K562 (cell line): ENCODE measurements around the gene RFESD. TPM values are rescaled to one million over a fixed set of nuclear protein-coding genes. Genes with fewer than 3 reads are reported as not detected.
A peak's percentile ranks its signal among the peaks of the same experiment; 100 is the strongest.

Experiments used
- BHLHE40 ChIP-seq: IDR thresholded peaks from 2 replicates; pipeline ENCODE4 v1.6.1; 2011; ENCODE audit warnings: low read length, improper control_type of control experiment
- BRF1 ChIP-seq: IDR thresholded peaks from 3 replicates; pipeline ENCODE4 v1.6.1; 2011; ENCODE audit warnings: borderline replicate concordance, mild to moderate bottlenecking; ENCODE audit not compliant: insufficient read length; ENCODE audit errors: extremely low read depth
- CREM ChIP-seq: IDR thresholded peaks from 2 replicates; pipeline ENCODE4 v1.6.1; 2014; ENCODE audit warnings: antibody characterized with exemption, low read depth
- polyA plus RNA-seq, 8 experiments: library from polyadenylated mRNA; depleted of rRNA in 4 of 8; stranded (reverse) in 5 of 8; unstranded in 3 of 8; fragments of >200 nt; fragmentation: Nextera tagmentation in 2 of 8; fragmentation: Illumina TruSeq in 1 of 8; extraction: Ambion mirVana in 2 of 8; extraction: Trizol in 1 of 8; gene quantifications; 2 replicates each; pipeline versions ENCODE4 v1.2.1 to v1.2.3, GENCODE V29; 2011 to 2014; ENCODE audit warnings: inconsistent platforms in 1 of 8, missing spikeins in 1 of 8
- total RNA-seq, 7 experiments: library from RNA; depleted of rRNA in 6 of 7; stranded (reverse); fragments of >200 nt in 6 of 7; fragmentation: Illumina TruSeq in 2 of 7; extraction: Trizol in 2 of 7; gene quantifications; 2 replicates each; pipeline versions ENCODE4 v1.2.1 to v1.2.3, GENCODE V29; 2011 to 2021; ENCODE audit warnings: low replicate concordance in 1 of 7
- TF ChIP-seq, protein P1 (sequence below): fragments of 450-650 bp; IDR thresholded peaks from 2 replicates; pipeline ENCODE4 v1.6.1; 2016; ENCODE audit warnings: mild to moderate bottlenecking, moderate library complexity
- TF ChIP-seq, protein P2 (sequence below): fragments of 250-450 bp; sonication (Bioruptor Pico); IDR thresholded peaks from 2 replicates; pipeline ENCODE4 v1.5.0; 2021; ENCODE audit warnings: mild to moderate bottlenecking, moderate library complexity
- TF ChIP-seq, protein P3 (sequence below): fragments of 450-650 bp; IDR thresholded peaks from 2 replicates; pipeline ENCODE4 v1.6.1; 2017; ENCODE audit warnings: antibody characterized with exemption, mild to moderate bottlenecking

The RFESD gene
- total and polyA plus RNA-seq, 9 of the 15 experiments (the other 6 are each of a cell fraction or from before 2014, with no cell fraction given), result 62.3 to 600 (median 140) TPM

DNA sequence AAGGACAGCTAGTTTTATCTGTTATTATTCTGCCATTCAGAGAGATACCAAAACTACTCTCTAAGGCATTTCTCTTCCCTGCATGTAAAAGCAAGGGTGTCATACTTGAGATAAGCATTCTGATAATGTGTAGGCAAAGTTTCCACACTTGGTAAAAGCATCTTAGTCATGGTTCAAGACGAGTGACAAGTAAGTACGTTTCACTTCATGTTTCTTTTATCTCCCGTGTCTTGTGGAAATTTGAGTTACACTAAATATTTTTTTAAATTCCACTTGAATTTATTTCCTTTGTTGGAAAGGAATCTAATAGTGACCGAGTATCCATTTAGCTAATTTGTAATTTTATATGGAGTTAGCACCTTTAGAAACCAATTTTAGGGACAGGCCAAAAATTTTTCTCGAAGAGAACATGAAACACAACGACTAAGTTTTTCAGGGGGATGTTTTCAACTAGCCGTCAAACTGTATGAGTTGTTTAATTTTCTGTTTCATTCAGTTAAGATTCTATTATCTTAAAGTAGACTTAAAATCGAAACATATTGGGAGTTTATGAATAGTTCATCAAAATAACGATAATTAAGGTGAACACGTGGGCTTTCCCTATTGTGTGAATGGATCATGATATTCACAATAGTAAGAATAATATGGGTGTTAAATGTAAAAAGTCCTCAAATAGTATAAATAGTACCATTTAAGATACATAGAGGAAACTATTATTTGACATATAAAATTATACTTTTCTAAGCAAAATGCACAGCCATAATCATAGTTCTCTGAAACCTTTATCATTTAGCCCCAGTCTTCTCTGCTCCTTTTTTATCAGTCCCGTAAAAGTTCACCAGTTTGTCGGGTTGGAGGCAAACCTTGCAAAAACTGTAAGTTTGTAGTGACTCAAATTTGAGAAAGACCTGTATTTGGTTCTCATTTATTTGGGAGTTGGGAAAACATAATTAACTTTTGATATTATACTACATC, 1.6 kb downstream of the RFESD start (continued):
- TF ChIP-seq CREM (peak; percentile 76), BHLHE40 (peak; percentile 44; the same call in 1 of the 2 replicates), BRF1 (no peak)
- TF ChIP-seq, protein P1, sequence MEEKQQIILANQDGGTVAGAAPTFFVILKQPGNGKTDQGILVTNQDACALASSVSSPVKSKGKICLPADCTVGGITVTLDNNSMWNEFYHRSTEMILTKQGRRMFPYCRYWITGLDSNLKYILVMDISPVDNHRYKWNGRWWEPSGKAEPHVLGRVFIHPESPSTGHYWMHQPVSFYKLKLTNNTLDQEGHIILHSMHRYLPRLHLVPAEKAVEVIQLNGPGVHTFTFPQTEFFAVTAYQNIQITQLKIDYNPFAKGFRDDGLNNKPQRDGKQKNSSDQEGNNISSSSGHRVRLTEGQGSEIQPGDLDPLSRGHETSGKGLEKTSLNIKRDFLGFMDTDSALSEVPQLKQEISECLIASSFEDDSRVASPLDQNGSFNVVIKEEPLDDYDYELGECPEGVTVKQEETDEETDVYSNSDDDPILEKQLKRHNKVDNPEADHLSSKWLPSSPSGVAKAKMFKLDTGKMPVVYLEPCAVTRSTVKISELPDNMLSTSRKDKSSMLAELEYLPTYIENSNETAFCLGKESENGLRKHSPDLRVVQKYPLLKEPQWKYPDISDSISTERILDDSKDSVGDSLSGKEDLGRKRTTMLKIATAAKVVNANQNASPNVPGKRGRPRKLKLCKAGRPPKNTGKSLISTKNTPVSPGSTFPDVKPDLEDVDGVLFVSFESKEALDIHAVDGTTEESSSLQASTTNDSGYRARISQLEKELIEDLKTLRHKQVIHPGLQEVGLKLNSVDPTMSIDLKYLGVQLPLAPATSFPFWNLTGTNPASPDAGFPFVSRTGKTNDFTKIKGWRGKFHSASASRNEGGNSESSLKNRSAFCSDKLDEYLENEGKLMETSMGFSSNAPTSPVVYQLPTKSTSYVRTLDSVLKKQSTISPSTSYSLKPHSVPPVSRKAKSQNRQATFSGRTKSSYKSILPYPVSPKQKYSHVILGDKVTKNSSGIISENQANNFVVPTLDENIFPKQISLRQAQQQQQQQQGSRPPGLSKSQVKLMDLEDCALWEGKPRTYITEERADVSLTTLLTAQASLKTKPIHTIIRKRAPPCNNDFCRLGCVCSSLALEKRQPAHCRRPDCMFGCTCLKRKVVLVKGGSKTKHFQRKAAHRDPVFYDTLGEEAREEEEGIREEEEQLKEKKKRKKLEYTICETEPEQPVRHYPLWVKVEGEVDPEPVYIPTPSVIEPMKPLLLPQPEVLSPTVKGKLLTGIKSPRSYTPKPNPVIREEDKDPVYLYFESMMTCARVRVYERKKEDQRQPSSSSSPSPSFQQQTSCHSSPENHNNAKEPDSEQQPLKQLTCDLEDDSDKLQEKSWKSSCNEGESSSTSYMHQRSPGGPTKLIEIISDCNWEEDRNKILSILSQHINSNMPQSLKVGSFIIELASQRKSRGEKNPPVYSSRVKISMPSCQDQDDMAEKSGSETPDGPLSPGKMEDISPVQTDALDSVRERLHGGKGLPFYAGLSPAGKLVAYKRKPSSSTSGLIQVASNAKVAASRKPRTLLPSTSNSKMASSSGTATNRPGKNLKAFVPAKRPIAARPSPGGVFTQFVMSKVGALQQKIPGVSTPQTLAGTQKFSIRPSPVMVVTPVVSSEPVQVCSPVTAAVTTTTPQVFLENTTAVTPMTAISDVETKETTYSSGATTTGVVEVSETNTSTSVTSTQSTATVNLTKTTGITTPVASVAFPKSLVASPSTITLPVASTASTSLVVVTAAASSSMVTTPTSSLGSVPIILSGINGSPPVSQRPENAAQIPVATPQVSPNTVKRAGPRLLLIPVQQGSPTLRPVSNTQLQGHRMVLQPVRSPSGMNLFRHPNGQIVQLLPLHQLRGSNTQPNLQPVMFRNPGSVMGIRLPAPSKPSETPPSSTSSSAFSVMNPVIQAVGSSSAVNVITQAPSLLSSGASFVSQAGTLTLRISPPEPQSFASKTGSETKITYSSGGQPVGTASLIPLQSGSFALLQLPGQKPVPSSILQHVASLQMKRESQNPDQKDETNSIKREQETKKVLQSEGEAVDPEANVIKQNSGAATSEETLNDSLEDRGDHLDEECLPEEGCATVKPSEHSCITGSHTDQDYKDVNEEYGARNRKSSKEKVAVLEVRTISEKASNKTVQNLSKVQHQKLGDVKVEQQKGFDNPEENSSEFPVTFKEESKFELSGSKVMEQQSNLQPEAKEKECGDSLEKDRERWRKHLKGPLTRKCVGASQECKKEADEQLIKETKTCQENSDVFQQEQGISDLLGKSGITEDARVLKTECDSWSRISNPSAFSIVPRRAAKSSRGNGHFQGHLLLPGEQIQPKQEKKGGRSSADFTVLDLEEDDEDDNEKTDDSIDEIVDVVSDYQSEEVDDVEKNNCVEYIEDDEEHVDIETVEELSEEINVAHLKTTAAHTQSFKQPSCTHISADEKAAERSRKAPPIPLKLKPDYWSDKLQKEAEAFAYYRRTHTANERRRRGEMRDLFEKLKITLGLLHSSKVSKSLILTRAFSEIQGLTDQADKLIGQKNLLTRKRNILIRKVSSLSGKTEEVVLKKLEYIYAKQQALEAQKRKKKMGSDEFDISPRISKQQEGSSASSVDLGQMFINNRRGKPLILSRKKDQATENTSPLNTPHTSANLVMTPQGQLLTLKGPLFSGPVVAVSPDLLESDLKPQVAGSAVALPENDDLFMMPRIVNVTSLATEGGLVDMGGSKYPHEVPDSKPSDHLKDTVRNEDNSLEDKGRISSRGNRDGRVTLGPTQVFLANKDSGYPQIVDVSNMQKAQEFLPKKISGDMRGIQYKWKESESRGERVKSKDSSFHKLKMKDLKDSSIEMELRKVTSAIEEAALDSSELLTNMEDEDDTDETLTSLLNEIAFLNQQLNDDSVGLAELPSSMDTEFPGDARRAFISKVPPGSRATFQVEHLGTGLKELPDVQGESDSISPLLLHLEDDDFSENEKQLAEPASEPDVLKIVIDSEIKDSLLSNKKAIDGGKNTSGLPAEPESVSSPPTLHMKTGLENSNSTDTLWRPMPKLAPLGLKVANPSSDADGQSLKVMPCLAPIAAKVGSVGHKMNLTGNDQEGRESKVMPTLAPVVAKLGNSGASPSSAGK, result peak; percentile 59
- TF ChIP-seq, protein P2, sequence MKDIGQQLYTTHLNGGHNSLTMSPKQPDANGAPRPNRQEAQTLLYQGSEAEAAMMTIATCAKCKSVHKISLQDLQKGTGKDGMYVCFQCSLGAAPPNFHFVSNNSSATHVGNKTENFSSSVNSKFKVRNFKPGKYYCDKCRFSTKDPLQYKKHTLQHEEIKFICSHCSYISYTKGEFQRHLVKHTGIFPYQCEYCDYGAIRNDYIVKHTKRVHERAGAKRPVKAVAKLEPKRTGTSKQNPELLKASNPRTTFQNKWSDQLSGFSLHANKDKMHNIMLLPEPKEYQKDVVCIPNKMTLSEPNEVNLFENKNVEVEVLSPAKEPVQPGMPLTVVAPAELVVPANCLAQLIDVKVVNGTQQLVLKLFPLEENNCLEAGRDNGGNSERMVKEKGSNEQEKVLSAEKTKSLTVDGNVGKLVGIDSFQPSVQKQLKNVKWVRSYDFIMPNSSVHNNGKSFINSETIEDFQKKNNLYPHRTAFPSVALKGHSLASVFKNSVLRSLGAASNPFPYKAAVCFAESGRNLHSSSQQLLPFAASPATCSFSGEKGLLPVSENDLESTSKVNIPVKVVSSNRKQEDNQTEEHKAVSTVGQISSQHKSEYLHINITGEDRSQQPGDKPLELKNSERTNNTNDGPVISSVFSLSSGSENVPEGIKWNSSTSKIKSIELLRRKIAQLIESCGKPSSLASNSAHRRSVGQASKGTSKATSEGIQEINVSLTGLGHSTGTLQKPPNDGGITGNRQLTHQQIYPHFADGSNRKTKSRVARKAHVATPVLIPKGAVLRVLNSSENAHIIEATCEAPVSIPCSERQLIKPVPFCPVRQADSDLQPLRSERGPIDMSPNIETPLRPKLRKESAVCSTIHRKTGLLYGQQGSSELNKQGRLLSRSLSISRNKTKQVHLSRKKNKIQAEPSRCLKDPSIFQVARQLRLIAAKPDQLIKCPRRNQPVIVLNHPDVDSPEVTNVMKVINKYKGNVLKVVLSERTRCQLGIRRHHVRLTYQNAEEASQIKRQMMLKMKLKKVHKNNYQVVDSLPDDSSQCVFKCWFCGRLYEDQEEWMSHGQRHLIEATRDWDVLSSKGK (CRISPR knock-in tag), result no peak
- TF ChIP-seq, protein P3, sequence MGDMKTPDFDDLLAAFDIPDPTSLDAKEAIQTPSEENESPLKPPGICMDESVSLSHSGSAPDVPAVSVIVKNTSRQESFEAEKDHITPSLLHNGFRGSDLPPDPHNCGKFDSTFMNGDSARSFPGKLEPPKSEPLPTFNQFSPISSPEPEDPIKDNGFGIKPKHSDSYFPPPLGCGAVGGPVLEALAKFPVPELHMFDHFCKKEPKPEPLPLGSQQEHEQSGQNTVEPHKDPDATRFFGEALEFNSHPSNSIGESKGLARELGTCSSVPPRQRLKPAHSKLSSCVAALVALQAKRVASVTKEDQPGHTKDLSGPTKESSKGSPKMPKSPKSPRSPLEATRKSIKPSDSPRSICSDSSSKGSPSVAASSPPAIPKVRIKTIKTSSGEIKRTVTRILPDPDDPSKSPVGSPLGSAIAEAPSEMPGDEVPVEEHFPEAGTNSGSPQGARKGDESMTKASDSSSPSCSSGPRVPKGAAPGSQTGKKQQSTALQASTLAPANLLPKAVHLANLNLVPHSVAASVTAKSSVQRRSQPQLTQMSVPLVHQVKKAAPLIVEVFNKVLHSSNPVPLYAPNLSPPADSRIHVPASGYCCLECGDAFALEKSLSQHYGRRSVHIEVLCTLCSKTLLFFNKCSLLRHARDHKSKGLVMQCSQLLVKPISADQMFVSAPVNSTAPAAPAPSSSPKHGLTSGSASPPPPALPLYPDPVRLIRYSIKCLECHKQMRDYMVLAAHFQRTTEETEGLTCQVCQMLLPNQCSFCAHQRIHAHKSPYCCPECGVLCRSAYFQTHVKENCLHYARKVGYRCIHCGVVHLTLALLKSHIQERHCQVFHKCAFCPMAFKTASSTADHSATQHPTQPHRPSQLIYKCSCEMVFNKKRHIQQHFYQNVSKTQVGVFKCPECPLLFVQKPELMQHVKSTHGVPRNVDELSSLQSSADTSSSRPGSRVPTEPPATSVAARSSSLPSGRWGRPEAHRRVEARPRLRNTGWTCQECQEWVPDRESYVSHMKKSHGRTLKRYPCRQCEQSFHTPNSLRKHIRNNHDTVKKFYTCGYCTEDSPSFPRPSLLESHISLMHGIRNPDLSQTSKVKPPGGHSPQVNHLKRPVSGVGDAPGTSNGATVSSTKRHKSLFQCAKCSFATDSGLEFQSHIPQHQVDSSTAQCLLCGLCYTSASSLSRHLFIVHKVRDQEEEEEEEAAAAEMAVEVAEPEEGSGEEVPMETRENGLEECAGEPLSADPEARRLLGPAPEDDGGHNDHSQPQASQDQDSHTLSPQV, result peak; percentile 75
